Progenitor cell of endocrine pancreas (in vitro differentiated cells): ENCODE measurements around the gene MPRIP. TPM values are rescaled to one million over a fixed set of nuclear protein-coding genes. Genes with fewer than 3 reads are reported as not detected.

Experiments
- DNase-seq: peaks from one replicate; pipeline ENCODE4 v3.0.0; 2021; ENCODE audit warnings: low spot score; ENCODE audit not compliant: unreplicated experiment
- H3K27ac Mint-ChIP-seq: 2 replicates; pipeline ENCODE4 v1.8.0; 2021; ENCODE audit warnings: mild to moderate bottlenecking, moderate library complexity, mixed read lengths
- H3K27me3 Mint-ChIP-seq: 2 replicates; pipeline ENCODE4 v1.8.0; 2021; ENCODE audit warnings: mixed read lengths
- H3K36me3 Mint-ChIP-seq: 2 replicates; pipeline ENCODE4 v1.8.0; 2022; ENCODE audit warnings: mixed read lengths; ENCODE audit not compliant: insufficient read depth
- H3K4me1 Mint-ChIP-seq: 2 replicates; pipeline ENCODE4 v1.8.0; 2021; ENCODE audit warnings: low read depth, mixed read lengths
- H3K4me3 Mint-ChIP-seq: 2 replicates; pipeline ENCODE4 v1.8.0; 2021; ENCODE audit warnings: low read depth, mild to moderate bottlenecking, moderate library complexity, mixed read lengths
- H3K9me3 Mint-ChIP-seq: 2 replicates; pipeline ENCODE4 v1.8.0; 2021; ENCODE audit warnings: low read depth, mixed read lengths
- total RNA-seq: library from RNA; stranded (reverse); gene quantifications from 2 replicates; pipeline ENCODE4 v1.2.1, GENCODE V29; 2021
- TF ChIP-seq, protein P1 (sequence below): fragments of 200-600 bp; sonication (generic); IDR thresholded peaks from one replicate; pipeline ENCODE4 v1.5.0; 2021; ENCODE audit warnings: antibody characterized with exemption, mild to moderate bottlenecking; ENCODE audit not compliant: unreplicated experiment

The MPRIP gene
- total RNA-seq, 1 donor from 2014 or later, result 195 TPM

DNA sequence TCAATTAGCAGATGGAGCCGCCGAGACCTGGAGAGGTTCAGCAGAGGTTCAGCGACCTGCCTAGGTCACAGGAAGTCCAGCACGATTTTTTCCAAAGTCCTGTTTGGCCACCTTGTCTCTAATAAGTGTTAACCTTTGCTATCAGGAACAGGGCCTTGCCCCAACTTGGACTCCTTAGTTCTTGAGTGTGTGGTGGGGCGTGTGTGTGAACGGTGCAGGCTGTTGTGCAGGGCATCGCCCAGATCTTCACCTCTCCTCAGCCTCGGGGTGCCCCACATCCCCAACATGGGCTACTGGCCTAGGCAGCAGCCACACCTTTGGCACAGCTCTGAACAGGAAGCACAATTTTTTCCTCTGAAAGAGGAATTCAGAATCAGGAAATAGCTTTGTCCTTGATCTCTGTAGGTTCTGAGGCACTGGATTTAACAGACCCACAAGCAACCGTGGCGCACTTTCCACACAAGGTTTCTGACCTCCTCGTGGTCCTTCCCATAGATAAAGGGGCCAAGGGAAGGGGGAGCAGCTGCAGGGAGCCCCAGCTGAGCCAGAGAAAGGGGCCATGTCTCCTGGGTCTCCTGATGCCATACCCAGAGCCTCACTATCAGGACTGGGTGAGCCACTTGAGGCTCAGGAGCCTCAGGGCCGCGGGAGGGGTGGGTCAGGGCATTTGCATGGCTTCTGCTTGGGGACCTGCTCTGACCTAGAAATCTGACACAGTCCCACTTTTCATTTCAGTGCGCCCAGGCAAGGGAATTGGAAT is 10.4 kb downstream of the MPRIP start:
- H3K36me3 Mint-ChIP-seq, result no peaks in the 10 kb centered on the region
- TF ChIP-seq, protein P1, sequence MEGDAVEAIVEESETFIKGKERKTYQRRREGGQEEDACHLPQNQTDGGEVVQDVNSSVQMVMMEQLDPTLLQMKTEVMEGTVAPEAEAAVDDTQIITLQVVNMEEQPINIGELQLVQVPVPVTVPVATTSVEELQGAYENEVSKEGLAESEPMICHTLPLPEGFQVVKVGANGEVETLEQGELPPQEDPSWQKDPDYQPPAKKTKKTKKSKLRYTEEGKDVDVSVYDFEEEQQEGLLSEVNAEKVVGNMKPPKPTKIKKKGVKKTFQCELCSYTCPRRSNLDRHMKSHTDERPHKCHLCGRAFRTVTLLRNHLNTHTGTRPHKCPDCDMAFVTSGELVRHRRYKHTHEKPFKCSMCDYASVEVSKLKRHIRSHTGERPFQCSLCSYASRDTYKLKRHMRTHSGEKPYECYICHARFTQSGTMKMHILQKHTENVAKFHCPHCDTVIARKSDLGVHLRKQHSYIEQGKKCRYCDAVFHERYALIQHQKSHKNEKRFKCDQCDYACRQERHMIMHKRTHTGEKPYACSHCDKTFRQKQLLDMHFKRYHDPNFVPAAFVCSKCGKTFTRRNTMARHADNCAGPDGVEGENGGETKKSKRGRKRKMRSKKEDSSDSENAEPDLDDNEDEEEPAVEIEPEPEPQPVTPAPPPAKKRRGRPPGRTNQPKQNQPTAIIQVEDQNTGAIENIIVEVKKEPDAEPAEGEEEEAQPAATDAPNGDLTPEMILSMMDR, result no peak
- no peaks in the 10 kb centered on the region for H3K27me3 Mint-ChIP-seq
- H3K4me1 Mint-ChIP-seq, result peaks cover 10% of the 10 kb centered on the region
- DNase-seq, result no peak
- H3K4me3 Mint-ChIP-seq, result no peak overlapping the region
- H3K9me3 Mint-ChIP-seq, result no peaks in the 10 kb centered on the region
- peak overlapping the region; percentile 4 for H3K27ac Mint-ChIP-seq

DNA sequence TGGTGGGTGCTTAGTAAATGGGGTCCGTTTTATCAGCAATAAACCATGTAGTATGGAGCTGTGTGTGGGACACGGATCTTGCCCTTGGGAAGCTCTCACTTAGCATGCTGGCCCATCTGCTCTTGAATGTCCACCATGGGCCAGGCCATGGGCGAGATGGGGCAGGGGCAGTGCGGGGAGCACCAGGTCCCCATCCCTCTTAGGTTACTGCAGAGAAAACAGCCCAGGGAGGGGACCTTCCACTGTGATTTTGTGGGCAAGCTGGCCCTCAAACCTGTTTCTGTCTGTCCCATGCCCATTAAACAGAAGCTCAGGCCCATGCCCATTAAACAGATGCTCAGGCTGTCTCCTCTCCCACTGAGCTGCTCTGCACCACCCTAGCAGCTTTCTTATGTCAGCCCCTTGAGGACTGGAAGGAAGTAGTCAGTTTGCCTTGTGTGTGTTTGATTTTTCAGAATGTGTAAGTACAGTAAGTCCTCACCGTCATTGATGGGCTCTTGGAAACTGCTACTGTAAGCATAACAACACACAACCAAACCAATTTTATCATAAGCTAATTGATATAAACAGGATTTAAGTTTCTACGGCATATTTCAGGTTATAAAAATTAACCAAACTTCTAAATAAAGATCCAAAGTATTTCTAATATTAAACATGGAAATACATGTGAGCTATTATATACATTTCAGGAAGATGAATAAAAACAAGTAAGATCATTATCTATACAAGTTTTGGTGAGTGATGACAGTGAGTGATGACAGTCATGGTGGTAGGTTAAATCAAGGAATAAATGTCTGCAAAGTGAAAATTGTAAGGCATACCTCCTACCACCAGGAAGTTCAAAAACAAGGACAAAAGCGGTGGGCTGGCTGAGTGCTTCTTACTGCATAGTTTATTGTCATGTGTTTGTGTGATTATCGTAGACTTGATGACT is 11.5 kb downstream of the MPRIP start:
- Mint-ChIP-seq H3K27me3 (no peaks in the 10 kb centered on the region), H3K4me1 (peaks cover 10% of the 10 kb centered on the region), H3K27ac (peak overlapping the region; percentile 69), H3K36me3 (no peaks in the 10 kb centered on the region), H3K9me3 (no peaks in the 10 kb centered on the region), H3K4me3 (no peak overlapping the region)
- no peak for DNase-seq
- TF ChIP-seq, protein P1, result no peak

DNA sequence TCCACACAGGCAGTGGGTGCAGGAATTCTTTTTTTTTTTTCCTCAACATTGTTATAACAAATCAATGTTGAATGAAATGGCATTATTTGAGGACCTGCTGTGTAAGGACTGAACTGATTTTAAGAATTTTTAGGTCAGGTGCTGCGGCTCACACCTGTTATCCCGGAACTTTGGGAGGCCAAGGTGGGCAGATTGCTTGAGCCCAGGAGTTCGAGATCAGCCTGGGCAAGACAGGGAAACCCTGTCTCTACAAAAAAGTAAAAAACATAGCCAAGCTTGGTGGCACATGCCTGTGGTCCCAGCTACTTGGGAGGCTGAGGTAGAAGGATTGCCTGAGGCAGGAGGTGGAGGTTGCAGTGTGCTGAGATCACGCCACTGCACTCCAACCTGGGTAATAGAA is 12.4 kb downstream of the MPRIP start:
- peaks cover 10% of the 10 kb centered on the region for H3K4me1 Mint-ChIP-seq
- H3K4me3 Mint-ChIP-seq, result no peak overlapping the region
- TF ChIP-seq, protein P1, result no peak
- no peaks in the 10 kb centered on the region for H3K9me3 Mint-ChIP-seq
- no peak for DNase-seq
- no peaks in the 10 kb centered on the region for H3K36me3 Mint-ChIP-seq
- H3K27me3 Mint-ChIP-seq, result no peaks in the 10 kb centered on the region
- no peak overlapping the region for H3K27ac Mint-ChIP-seq

DNA sequence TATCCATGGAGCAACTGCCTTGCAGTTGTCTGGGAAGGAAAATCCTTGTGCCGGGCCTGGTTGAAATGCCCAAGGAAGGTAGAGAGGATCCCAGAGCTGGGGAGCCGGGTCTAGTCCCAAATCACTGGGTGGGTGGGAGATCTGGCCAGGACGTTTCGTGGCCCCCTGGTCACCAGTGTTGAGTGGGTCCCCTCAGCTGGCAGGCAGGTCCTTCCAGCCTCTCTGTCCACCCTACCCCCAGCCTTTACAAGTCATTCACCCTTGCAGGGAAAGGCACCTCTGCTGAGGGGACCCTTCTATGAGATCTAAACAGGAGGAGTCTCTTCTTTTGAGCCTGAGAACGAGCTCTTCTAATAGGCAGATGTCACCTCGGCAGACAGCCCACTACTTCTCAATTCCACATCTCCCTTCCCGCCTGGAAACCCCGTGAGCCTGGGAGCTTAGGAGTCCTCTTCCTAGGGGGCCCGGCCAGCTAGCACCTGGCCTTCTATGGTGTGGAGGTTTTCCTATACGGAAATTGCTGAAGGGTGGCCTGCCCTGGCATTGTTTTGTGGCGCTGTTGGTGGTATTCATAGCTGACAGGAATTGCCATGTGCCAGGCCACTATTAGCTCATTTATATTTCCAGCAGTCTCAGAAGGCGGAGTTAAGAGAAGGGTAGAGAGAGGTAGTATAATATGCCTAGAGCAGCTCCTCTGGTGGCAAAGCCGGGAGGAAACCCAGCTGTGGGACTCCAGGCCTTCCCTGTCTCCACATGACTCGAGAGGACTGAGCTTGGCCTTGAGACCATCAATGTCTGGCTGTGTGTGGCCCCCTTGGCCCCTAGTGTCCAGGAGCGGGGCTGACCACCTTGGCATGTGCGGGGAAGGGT is 13.3 kb downstream of the MPRIP start:
- TF ChIP-seq, protein P1, result no peak
- no peak overlapping the region for H3K4me3 Mint-ChIP-seq
- no peak for DNase-seq
- H3K27ac Mint-ChIP-seq, result no peak overlapping the region
- no peaks in the 10 kb centered on the region for H3K9me3 Mint-ChIP-seq
- no peaks in the 10 kb centered on the region for H3K36me3 Mint-ChIP-seq
- H3K4me1 Mint-ChIP-seq, result peaks cover 10% of the 10 kb centered on the region
- H3K27me3 Mint-ChIP-seq, result no peaks in the 10 kb centered on the region

DNA sequence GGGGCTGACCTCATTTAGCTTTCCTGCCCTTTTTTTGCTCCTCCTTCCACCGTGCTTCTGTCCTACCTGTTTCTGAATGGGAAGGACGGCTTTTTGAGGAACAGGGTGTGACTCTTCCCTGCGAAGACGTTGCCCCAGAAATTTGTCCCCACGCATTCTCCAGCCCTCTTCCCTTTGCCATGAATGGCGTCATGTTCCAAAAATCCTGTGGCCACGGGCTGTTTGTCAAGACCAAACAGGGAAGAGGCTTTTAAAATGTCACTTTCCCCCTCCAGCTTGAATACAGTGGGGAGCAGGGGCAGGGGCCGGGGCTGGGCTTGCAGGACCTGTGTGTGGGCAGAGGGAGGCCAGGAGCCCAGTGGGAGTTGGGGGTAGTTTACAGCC is 13.9 kb downstream of the MPRIP start:
- H3K9me3 Mint-ChIP-seq, result no peaks in the 10 kb centered on the region
- no peaks in the 10 kb centered on the region for H3K27me3 Mint-ChIP-seq
- TF ChIP-seq, protein P1, result no peak
- no peak for DNase-seq
- peak overlapping the region; percentile 86 for H3K27ac Mint-ChIP-seq
- no peak overlapping the region for H3K4me3 Mint-ChIP-seq
- peaks cover 10% of the 10 kb centered on the region for H3K4me1 Mint-ChIP-seq
- H3K36me3 Mint-ChIP-seq, result no peaks in the 10 kb centered on the region
